Measurements from ENCODE around the gene RAB11A.

The RAB11A gene

GRCh38 chr15:65869126-65869953, at the start of gene RAB11A:
TSS of gene RAB11A (plus strand) at chr15:65869491. CDS start at chr15:65869586, 95 bp downstream.
- Mint-ChIP-seq H3K27ac (ENCODE audit: low read depth) (peak within 1 kb of the TSS; percentile 98), H3K4me3 (peak within 1 kb of the TSS; percentile 99), H3K36me3 (ENCODE audit: insufficient read depth) (peaks cover 24% of the 10 kb centered on the region), H3K27me3 (no peaks in the 10 kb centered on the region), H3K4me1 (peaks cover 43% of the 10 kb centered on the region), H3K9me3 (no peaks in the 10 kb centered on the region)
- peak; percentile 93 for ATAC-seq (replicated peaks; ENCODE audit: extremely low read depth, poor library complexity, severe bottlenecking)
- peak; percentile 93 for DNase-seq (ENCODE audit: low spot score in 2 of 2)

DNA sequence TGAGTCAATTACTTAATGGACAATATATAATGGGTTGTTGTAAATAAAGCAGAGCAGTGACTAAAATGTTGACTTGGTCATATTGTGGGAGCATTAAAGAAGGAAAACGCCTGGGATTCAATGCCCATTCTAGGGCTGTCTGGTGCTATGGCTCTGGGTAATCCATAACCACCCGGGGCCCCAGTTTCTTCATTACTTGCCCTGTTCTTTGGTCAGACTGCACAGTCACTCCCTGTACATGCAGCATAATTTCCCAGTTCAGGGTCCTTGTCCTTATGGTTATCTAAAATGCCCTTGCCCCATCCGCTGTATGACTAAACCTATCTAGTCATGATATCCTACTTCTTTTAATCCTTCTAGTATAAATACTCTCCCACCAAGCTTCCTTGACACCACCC, 49.7 kb upstream of the RAB11A start:
- H3K27ac Mint-ChIP-seq (ENCODE audit: low read depth), result peak overlapping the region; percentile 99

GRCh38 chr15:65821070-65821469, 48.2 kb upstream of the RAB11A start:
- peaks cover 43% of the 10 kb centered on the region for H3K4me1 Mint-ChIP-seq
- no peak for ATAC-seq (replicated peaks; ENCODE audit: extremely low read depth, poor library complexity, severe bottlenecking)
- H3K27ac Mint-ChIP-seq (ENCODE audit: low read depth), result peak overlapping the region; percentile 99
- no peak for DNase-seq (ENCODE audit: low spot score in 2 of 2)
- H3K4me3 Mint-ChIP-seq, result peak overlapping the region; percentile 72
- H3K36me3 Mint-ChIP-seq (ENCODE audit: insufficient read depth), result peaks cover 4% of the 10 kb centered on the region
- H3K9me3 Mint-ChIP-seq, result no peaks in the 10 kb centered on the region
- no peaks in the 10 kb centered on the region for H3K27me3 Mint-ChIP-seq

More for the DNA sequence above, 49.7 kb upstream of the RAB11A start:
- Mint-ChIP-seq H3K27me3 (no peaks in the 10 kb centered on the region), H3K4me3 (peak overlapping the region; percentile 72), H3K36me3 (ENCODE audit: insufficient read depth) (peaks cover 4% of the 10 kb centered on the region), H3K4me1 (peaks cover 44% of the 10 kb centered on the region), H3K9me3 (no peaks in the 10 kb centered on the region)
- no peak for DNase-seq (ENCODE audit: low spot score in 2 of 2)
- no peak for ATAC-seq (replicated peaks; ENCODE audit: extremely low read depth, poor library complexity, severe bottlenecking)

GRCh38 chr15:65822316-65822715, 47.0 kb upstream of the RAB11A start:
- H3K4me1 Mint-ChIP-seq, result peaks cover 42% of the 10 kb centered on the region
- no peak overlapping the region for H3K27ac Mint-ChIP-seq (ENCODE audit: low read depth)
- ATAC-seq (replicated peaks; ENCODE audit: extremely low read depth, poor library complexity, severe bottlenecking) (no peak), DNase-seq (ENCODE audit: low spot score in 2 of 2) (no peak)
- no peaks in the 10 kb centered on the region for H3K9me3 Mint-ChIP-seq
- no peaks in the 10 kb centered on the region for H3K27me3 Mint-ChIP-seq
- no peak overlapping the region for H3K4me3 Mint-ChIP-seq
- H3K36me3 Mint-ChIP-seq (ENCODE audit: insufficient read depth), result peaks cover 4% of the 10 kb centered on the region

- H3K27me3 Mint-ChIP-seq, result no peaks in the 10 kb centered on the region
- no peaks in the 10 kb centered on the region for H3K9me3 Mint-ChIP-seq
- peaks cover 45% of the 10 kb centered on the region for H3K4me1 Mint-ChIP-seq
- H3K27ac Mint-ChIP-seq (ENCODE audit: low read depth), result no peak overlapping the region
- no peak overlapping the region for H3K4me3 Mint-ChIP-seq
- DNase-seq (ENCODE audit: low spot score in 2 of 2) (no peak), ATAC-seq (replicated peaks; ENCODE audit: extremely low read depth, poor library complexity, severe bottlenecking) (no peak)
- no peaks in the 10 kb centered on the region for H3K36me3 Mint-ChIP-seq (ENCODE audit: insufficient read depth)
Observed at GRCh38 chr15:65824031-65824743, 45.1 kb upstream of the RAB11A start.

DNA sequence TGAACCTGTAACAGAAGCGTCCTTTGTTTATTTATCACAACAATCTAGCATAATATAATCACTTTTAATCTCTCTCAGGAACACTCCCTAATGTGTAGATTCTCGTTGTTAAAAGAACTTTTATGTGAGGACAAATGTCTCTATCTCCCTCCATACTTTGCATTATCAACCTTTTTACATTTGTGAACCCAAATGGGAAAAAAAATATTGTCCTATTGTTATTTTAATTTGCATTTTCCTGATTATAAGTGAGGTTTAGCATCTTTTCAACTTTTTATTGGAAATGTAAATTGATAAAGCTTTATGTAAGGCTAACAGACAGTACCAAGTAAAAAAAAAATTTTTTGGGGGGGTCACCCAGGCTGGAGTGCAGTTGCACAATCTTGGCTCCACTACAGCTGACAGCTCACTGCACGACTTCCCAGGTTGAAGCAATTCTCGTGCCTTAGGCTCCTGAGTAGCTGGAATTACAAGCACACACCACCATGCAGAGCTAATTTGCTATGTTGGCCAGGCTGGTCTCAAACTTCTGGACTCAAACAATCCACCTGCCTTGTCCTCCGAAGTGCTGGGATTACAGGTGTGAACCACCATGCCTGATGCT, 44.2 kb upstream of the RAB11A start:
- H3K27ac Mint-ChIP-seq (ENCODE audit: low read depth), result no peak overlapping the region
- H3K36me3 Mint-ChIP-seq (ENCODE audit: insufficient read depth), result no peaks in the 10 kb centered on the region
- no peak overlapping the region for H3K4me3 Mint-ChIP-seq
- peaks cover 38% of the 10 kb centered on the region for H3K4me1 Mint-ChIP-seq
- ATAC-seq (replicated peaks; ENCODE audit: extremely low read depth, poor library complexity, severe bottlenecking) (no peak), DNase-seq (ENCODE audit: low spot score in 2 of 2) (no peak)
- H3K27me3 Mint-ChIP-seq, result no peaks in the 10 kb centered on the region
- no peaks in the 10 kb centered on the region for H3K9me3 Mint-ChIP-seq

GRCh38 chr15:65827065-65827464, 42.2 kb upstream of the RAB11A start:
- Mint-ChIP-seq H3K9me3 (no peaks in the 10 kb centered on the region), H3K4me3 (no peak overlapping the region), H3K36me3 (ENCODE audit: insufficient read depth) (no peaks in the 10 kb centered on the region), H3K27me3 (no peaks in the 10 kb centered on the region), H3K27ac (ENCODE audit: low read depth) (peak overlapping the region; percentile 95), H3K4me1 (peaks cover 29% of the 10 kb centered on the region)
- no peak for DNase-seq (ENCODE audit: low spot score in 2 of 2)
- ATAC-seq (replicated peaks; ENCODE audit: extremely low read depth, poor library complexity, severe bottlenecking), result no peak

DNA sequence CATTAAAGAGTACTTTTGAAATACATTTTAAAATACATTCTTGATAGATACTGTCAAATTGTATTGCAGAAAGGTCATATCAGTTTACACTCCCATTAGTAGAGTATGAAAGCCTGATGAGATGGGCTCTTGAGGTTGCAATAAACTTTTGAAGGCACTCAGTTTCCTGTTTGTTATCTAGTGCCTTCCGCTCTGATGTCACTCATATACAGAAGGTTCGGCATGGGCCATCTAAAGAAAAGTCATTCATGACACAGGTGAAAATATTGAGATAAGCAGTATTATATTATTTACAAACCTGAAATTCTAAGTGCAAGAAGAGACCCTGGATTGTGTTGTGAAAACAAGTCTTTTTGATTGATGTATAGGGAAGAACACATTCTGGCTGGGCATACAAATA, 40.7 kb upstream of the RAB11A start:
- peak in 1 of 2 donors; percentile 35 for DNase-seq (ENCODE audit: low spot score in 2 of 2)

DNA sequence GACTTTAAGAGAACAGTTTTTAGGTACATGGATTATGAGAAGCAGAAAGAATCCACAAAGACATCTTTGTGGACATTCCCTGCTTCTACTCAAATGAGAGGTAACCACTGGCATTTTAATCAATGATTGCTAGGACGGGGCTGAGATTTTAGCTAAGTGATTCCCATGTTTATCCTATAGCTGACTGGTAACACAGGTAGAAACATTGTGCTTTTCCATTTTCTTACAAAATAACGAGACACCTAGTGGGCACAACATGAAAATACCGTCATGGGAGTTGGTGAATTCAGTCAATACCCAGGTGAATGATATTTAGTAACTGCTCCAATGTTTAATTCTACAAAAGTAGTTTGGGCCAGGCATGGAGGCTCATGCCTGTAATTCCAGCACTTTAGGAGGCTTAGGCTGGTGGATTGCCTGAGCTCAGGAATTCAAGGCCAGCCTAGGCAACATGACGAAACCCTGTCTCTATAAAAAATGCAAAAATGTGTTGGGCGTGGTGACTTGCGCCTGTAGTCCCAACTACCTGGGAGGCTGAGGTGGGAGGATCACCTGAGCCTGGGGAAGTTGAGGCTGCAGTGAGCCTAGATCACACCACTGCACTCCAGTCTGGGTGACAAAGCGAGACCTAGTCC, 40.0 kb upstream of the RAB11A start:
- DNase-seq (ENCODE audit: low spot score in 2 of 2) (peak in 1 of 2 donors; percentile 22), ATAC-seq (replicated peaks; ENCODE audit: extremely low read depth, poor library complexity, severe bottlenecking) (peak; percentile 44)
- no peaks in the 10 kb centered on the region for H3K9me3 Mint-ChIP-seq
- peak overlapping the region; percentile 95 for H3K27ac Mint-ChIP-seq (ENCODE audit: low read depth)
- peaks cover 49% of the 10 kb centered on the region for H3K4me1 Mint-ChIP-seq
- no peaks in the 10 kb centered on the region for H3K27me3 Mint-ChIP-seq
- H3K4me3 Mint-ChIP-seq, result peak overlapping the region; percentile 55
- no peaks in the 10 kb centered on the region for H3K36me3 Mint-ChIP-seq (ENCODE audit: insufficient read depth)

More for the DNA sequence above, 40.7 kb upstream of the RAB11A start:
- Mint-ChIP-seq H3K4me3 (peak overlapping the region; percentile 55), H3K4me1 (peaks cover 43% of the 10 kb centered on the region), H3K27ac (ENCODE audit: low read depth) (peak overlapping the region; percentile 95), H3K36me3 (ENCODE audit: insufficient read depth) (no peaks in the 10 kb centered on the region), H3K27me3 (no peaks in the 10 kb centered on the region), H3K9me3 (no peaks in the 10 kb centered on the region)
- ATAC-seq (replicated peaks; ENCODE audit: extremely low read depth, poor library complexity, severe bottlenecking), result peak; percentile 93

GRCh38 chr15:65832549-65833364, 36.5 kb upstream of the RAB11A start:
- peak; percentile 50 for ATAC-seq (replicated peaks; ENCODE audit: extremely low read depth, poor library complexity, severe bottlenecking)

GRCh38 chr15:65833501-65834205, 35.6 kb upstream of the RAB11A start:
- H3K27ac Mint-ChIP-seq (ENCODE audit: low read depth), result peak overlapping the region; percentile 95
- no peaks in the 10 kb centered on the region for H3K27me3 Mint-ChIP-seq
- peak overlapping the region; percentile 65 for H3K4me3 Mint-ChIP-seq
- H3K4me1 Mint-ChIP-seq, result peaks cover 39% of the 10 kb centered on the region
- DNase-seq (ENCODE audit: low spot score in 2 of 2), result no peak
- ATAC-seq (replicated peaks; ENCODE audit: extremely low read depth, poor library complexity, severe bottlenecking), result no peak
- no peaks in the 10 kb centered on the region for H3K36me3 Mint-ChIP-seq (ENCODE audit: insufficient read depth)
- no peaks in the 10 kb centered on the region for H3K9me3 Mint-ChIP-seq

More at GRCh38 chr15:65832549-65833364, 36.5 kb upstream of the RAB11A start:
- no peaks in the 10 kb centered on the region for H3K36me3 Mint-ChIP-seq (ENCODE audit: insufficient read depth)
- H3K27ac Mint-ChIP-seq (ENCODE audit: low read depth), result peak overlapping the region; percentile 95
- H3K4me1 Mint-ChIP-seq, result peaks cover 47% of the 10 kb centered on the region
- peak overlapping the region; percentile 65 for H3K4me3 Mint-ChIP-seq
- peak; percentile 33 for DNase-seq (ENCODE audit: low spot score in 2 of 2)
- no peaks in the 10 kb centered on the region for H3K9me3 Mint-ChIP-seq
- H3K27me3 Mint-ChIP-seq, result no peaks in the 10 kb centered on the region
